Medulla oblongata (tissue), 1 donor: ENCODE results near the gene MARCHF10.
"Not testable (repeated sequence)": the region's sequence is repeated elsewhere in the genome, so short reads cannot be mapped to it uniquely, and the experiment has no call there.

Source experiments
- DNase-seq: peaks from one replicate; pipeline ENCODE4 v3.0.0-alpha.2; 2015; ENCODE audit errors: extremely low spot score

The MARCHF10 gene

GRCh38 chr17:62807812-62808575 lies at the start of gene MARCHF10:
MARCHF10 (minus strand) TSS chr17:62808314; CDS start chr17:62801735, 6,579 bp downstream.
- no peak for DNase-seq

- DNase-seq = no peak
These were observed 49.4 kb upstream of the MARCHF10 start for GRCh38 chr17:62857526-62857925.

GRCh38 chr17:62856594-62856993 lies 48.5 kb upstream of the MARCHF10 start:
- no peak for DNase-seq

GRCh38 chr17:62855156-62855555 lies 47.0 kb upstream of the MARCHF10 start:
- DNase-seq = no peak

- DNase-seq = no peak
These were observed 46.1 kb upstream of the MARCHF10 start for GRCh38 chr17:62854098-62854680.

- DNase-seq = no peak
These were observed 44.1 kb upstream of the MARCHF10 start for GRCh38 chr17:62852195-62852594.

GRCh38 chr17:62849591-62850415 lies 41.7 kb upstream of the MARCHF10 start:
- not testable (repeated sequence) for DNase-seq

GRCh38 chr17:62848334-62848733 lies 40.2 kb upstream of the MARCHF10 start:
- DNase-seq = no peak

GRCh38 chr17:62847426-62847825 lies 39.3 kb upstream of the MARCHF10 start:
- DNase-seq = no peak

GRCh38 chr17:62840871-62841270 lies 32.8 kb upstream of the MARCHF10 start:
- no peak for DNase-seq

- DNase-seq = not testable (repeated sequence)
These were observed 25.7 kb upstream of the MARCHF10 start for GRCh38 chr17:62833816-62834215.

- no peak for DNase-seq
These were observed 24.3 kb upstream of the MARCHF10 start for GRCh38 chr17:62832405-62832804.

- not testable (repeated sequence) for DNase-seq
These were observed 23.0 kb upstream of the MARCHF10 start for GRCh38 chr17:62831066-62831465.

GRCh38 chr17:62827746-62828485 lies 19.8 kb upstream of the MARCHF10 start:
- DNase-seq = no peak

- no peak for DNase-seq
These were observed 18.8 kb upstream of the MARCHF10 start for GRCh38 chr17:62826956-62827355.

GRCh38 chr17:62825182-62825581 lies 17.1 kb upstream of the MARCHF10 start:
- DNase-seq = no peak

- no peak for DNase-seq
These were observed 16.4 kb upstream of the MARCHF10 start for GRCh38 chr17:62824290-62825131.

- no peak for DNase-seq
These were observed 15.2 kb upstream of the MARCHF10 start for GRCh38 chr17:62823111-62823893.

- DNase-seq = no peak
These were observed 14.2 kb upstream of the MARCHF10 start for GRCh38 chr17:62822080-62822904.
